Activated CD4-positive, alpha-beta T cell treated with anti-CD3 and anti-CD28 coated beads, Interleukin-2, amount 10 ng/mL, durations not matched to agents 7 days and 5 days (primary cell): ENCODE measurements around the gene PLA1A. TPM values are rescaled to one million over a fixed set of nuclear protein-coding genes. Genes with fewer than 3 reads are reported as not detected.
"Not testable (repeated sequence)": the region's sequence is repeated elsewhere in the genome, so short reads cannot be mapped to it uniquely, and the experiment has no call there.

Experiments
- CTCF ChIA-PET: fragments of 350-600 bp; sonication (Branson Sonifier 250); formaldehyde crosslinking; loops from one replicate; lab custom pipeline; 2021; ENCODE audit warnings: antibody characterized with exemption; lab: Charles Lee
- POLR2A ChIA-PET: fragments of 350-600 bp; sonication (Branson Sonifier 250); formaldehyde crosslinking; loops from one replicate; lab custom pipeline; 2021; ENCODE audit warnings: antibody characterized with exemption; lab: Charles Lee
- DNase-seq: peaks from one replicate; pipeline ENCODE4 v3.0.0-alpha.2; 2020
- H3K27ac Mint-ChIP-seq: one replicate; pipeline ENCODE4 v1.8.0; 2021; ENCODE audit warnings: mild to moderate bottlenecking, moderate library complexity, mixed read lengths
- H3K27me3 Mint-ChIP-seq: one replicate; pipeline ENCODE4 v1.8.0; 2021; ENCODE audit warnings: mixed read lengths
- H3K36me3 Mint-ChIP-seq: one replicate; pipeline ENCODE4 v1.8.0; 2021; ENCODE audit warnings: low read depth, mixed read lengths
- H3K4me1 Mint-ChIP-seq: one replicate; pipeline ENCODE4 v1.8.0; 2021; ENCODE audit warnings: mixed read lengths
- H3K4me3 Mint-ChIP-seq: one replicate; pipeline ENCODE4 v1.8.0; 2021; ENCODE audit warnings: mild to moderate bottlenecking, moderate library complexity, mixed read lengths
- H3K9me3 Mint-ChIP-seq: one replicate; pipeline ENCODE4 v1.8.0; 2021; ENCODE audit warnings: mixed read lengths
- total RNA-seq, 2 experiments: library from RNA; stranded (reverse); gene quantifications; one replicate each; pipeline ENCODE4 v1.2.3, GENCODE V29; 2021

PLA1A gene, protein sequence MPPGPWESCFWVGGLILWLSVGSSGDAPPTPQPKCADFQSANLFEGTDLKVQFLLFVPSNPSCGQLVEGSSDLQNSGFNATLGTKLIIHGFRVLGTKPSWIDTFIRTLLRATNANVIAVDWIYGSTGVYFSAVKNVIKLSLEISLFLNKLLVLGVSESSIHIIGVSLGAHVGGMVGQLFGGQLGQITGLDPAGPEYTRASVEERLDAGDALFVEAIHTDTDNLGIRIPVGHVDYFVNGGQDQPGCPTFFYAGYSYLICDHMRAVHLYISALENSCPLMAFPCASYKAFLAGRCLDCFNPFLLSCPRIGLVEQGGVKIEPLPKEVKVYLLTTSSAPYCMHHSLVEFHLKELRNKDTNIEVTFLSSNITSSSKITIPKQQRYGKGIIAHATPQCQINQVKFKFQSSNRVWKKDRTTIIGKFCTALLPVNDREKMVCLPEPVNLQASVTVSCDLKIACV
- total RNA-seq, result not detected

DNA sequence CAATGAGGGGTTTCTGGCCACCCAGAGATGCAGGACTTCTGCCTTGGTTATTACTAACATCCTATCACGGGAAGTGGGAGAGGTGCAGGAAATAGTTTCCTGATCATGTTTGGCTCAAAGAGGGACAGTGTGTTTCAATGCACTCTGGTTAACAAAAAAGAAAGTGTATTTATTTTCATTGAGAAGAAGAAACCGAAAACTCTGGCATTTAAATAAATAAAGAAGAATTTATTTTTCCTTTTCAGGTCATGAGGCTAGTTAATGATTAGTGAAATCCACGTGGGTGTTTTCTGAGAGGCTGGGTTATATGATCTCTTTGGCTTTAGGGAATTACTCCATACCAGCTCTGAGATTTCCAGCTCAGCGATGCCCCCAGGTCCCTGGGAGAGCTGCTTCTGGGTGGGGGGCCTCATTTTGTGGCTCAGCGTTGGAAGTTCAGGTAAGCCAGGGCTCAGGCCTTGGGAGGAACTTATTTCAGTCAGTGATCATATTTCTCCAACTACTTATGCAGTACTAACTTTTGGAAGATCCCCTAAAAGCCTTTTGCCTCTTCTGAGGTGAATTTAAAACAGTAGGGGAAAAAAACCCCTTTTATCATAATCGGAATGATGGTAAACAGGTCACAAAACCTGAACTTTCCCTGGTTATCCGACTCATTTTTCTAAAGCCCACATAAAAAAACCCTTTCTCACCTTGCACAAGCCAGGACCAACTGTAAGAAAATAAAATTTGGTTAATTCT, at the start of gene PLA1A:
PLA1A (plus strand) TSS at position 338 of the 741 bp plus-strand sequence; CDS start at position 367, 29 bp downstream.
- H3K4me1 Mint-ChIP-seq, result peaks cover 19% of the 10 kb centered on the region
- POLR2A ChIA-PET, result no interaction called here
- peaks cover 5% of the 10 kb centered on the region for H3K27me3 Mint-ChIP-seq
- no peaks in the 10 kb centered on the region for H3K9me3 Mint-ChIP-seq
- no peak within 1 kb of the TSS for H3K4me3 Mint-ChIP-seq
- H3K36me3 Mint-ChIP-seq, result no peaks in the 10 kb centered on the region
- CTCF ChIA-PET, result no interaction called here
- DNase-seq, result no peak
- no peak within 1 kb of the TSS for H3K27ac Mint-ChIP-seq

DNA sequence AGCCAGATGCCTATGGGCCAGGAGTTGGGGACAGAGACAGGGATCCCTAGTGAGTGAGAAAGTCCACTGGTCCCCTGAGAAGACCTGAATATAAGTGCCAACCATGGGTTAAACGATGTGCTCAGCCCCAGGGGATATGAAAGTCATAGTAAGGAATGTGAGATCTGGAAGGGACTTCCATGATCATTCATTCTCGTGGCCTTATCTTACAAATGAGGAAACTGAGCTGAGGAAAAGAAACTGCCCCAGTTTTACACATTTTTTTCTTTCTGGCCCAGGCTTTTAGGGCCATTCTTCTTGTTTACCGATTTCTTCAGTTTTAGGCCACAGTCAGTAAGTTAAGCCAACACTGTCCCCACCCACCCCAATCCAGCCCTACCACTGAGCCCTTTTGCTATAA, 49.3 kb upstream of the PLA1A start:
- H3K27me3 Mint-ChIP-seq, result no peaks in the 10 kb centered on the region
- H3K4me1 Mint-ChIP-seq, result peaks cover 6% of the 10 kb centered on the region
- no peak overlapping the region for H3K4me3 Mint-ChIP-seq
- ChIA-PET CTCF (interaction anchor here (0.6 to 0.7 kb wide), 2 partner anchors 20 to 365 kb away, joined by 3 to 5 read pairs; no protein-coding TSS in a partner anchor), POLR2A (no interaction called here)
- no peaks in the 10 kb centered on the region for H3K9me3 Mint-ChIP-seq
- H3K36me3 Mint-ChIP-seq, result peaks cover 1% of the 10 kb centered on the region
- DNase-seq, result no peak
- no peak overlapping the region for H3K27ac Mint-ChIP-seq

- no peaks in the 10 kb centered on the region for H3K36me3 Mint-ChIP-seq
- H3K27ac Mint-ChIP-seq, result no peak overlapping the region
- no peak for DNase-seq
- peaks cover 13% of the 10 kb centered on the region for H3K4me1 Mint-ChIP-seq
- ChIA-PET CTCF (interaction anchor here (1.3 to 1.6 kb wide), 2 partner anchors 25 to 131 kb away, joined by 3 to 4 read pairs; no protein-coding TSS in a partner anchor), POLR2A (no interaction called here)
- no peak overlapping the region for H3K4me3 Mint-ChIP-seq
- H3K27me3 Mint-ChIP-seq, result no peaks in the 10 kb centered on the region
- H3K9me3 Mint-ChIP-seq, result no peaks in the 10 kb centered on the region
Observed at GRCh38 chr3:119550192-119550910, 47.3 kb upstream of the PLA1A start.

DNA sequence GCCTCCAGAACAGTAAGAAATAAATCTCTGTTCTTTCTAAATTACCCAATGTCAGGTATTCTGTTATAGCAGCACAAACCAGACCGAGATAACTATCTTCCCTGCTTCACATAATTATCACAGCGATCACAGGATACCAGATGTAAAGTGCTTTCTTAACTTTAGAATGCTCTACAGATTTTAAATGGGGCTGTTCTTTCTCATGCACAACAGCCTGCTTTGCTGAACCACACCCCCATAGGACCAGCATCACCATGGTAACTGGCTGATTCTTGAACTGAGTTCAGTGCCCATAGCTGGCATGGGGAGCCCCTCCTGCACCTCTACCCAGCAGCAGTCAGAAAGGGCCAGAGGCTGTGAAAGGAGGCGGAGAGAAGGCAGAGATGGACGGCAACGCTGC, 46.1 kb upstream of the PLA1A start:
- Mint-ChIP-seq H3K27me3 (no peaks in the 10 kb centered on the region), H3K9me3 (no peaks in the 10 kb centered on the region), H3K27ac (no peak overlapping the region), H3K4me3 (no peak overlapping the region), H3K4me1 (peaks cover 25% of the 10 kb centered on the region), H3K36me3 (no peaks in the 10 kb centered on the region)
- POLR2A ChIA-PET, result no interaction called here
- CTCF ChIA-PET, result interaction anchor here (1.2 kb wide), 1 partner anchor 30 kb away, joined by 3 read pairs; no protein-coding TSS in a partner anchor
- no peak for DNase-seq

DNA sequence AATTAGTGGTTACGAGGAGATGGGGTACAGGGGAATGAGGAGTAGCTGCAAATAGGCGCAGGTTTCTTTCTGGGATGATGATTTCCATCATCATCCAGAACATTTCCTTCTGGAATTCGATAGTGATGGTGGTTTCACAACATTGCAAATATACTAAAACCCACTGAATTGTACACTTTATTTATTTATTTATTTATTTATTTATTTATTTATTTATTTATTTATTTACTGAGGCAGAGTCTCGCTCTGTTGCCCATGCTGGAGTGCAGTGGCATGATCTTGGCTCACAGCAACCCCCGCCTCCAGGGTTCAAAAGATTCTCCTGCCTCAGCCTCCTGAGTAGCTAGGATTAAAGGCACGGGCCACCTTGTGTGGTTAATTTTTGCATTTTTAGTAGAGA, 44.8 kb upstream of the PLA1A start:
- H3K36me3 Mint-ChIP-seq, H3K27ac Mint-ChIP-seq, H3K4me3 Mint-ChIP-seq, DNase-seq, H3K9me3 Mint-ChIP-seq, POLR2A ChIA-PET, H3K27me3 Mint-ChIP-seq: not testable (repeated sequence)
- CTCF ChIA-PET, result interaction anchor here (1.3 kb wide), 1 partner anchor 312 kb away, joined by 3 read pairs; the partner anchor contains the start of gene B4GALT4
- peaks cover 37% of the 10 kb centered on the region for H3K4me1 Mint-ChIP-seq

GRCh38 chr3:119553823-119554415, 43.8 kb upstream of the PLA1A start:
- CTCF ChIA-PET, result interaction anchor here (1.3 kb wide), 1 partner anchor 313 kb away, joined by 3 read pairs; the partner anchor contains the start of gene B4GALT4
- POLR2A ChIA-PET, result no interaction called here
- DNase-seq, result no peak
- no peak overlapping the region for H3K27ac Mint-ChIP-seq
- no peaks in the 10 kb centered on the region for H3K9me3 Mint-ChIP-seq
- peaks cover 9% of the 10 kb centered on the region for H3K36me3 Mint-ChIP-seq
- no peaks in the 10 kb centered on the region for H3K27me3 Mint-ChIP-seq
- H3K4me3 Mint-ChIP-seq, result no peak overlapping the region
- H3K4me1 Mint-ChIP-seq, result peaks cover 41% of the 10 kb centered on the region

GRCh38 chr3:119555309-119555735, 42.4 kb upstream of the PLA1A start:
- Mint-ChIP-seq H3K9me3 (no peaks in the 10 kb centered on the region), H3K4me3 (no peak overlapping the region), H3K27ac (no peak overlapping the region), H3K4me1 (peaks cover 51% of the 10 kb centered on the region), H3K36me3 (peaks cover 9% of the 10 kb centered on the region), H3K27me3 (no peaks in the 10 kb centered on the region)
- no peak for DNase-seq
- ChIA-PET CTCF (interaction anchor here (0.5 kb wide), 1 partner anchor 74 kb away, joined by 3 read pairs; no protein-coding TSS in a partner anchor), POLR2A (no interaction called here)

DNA sequence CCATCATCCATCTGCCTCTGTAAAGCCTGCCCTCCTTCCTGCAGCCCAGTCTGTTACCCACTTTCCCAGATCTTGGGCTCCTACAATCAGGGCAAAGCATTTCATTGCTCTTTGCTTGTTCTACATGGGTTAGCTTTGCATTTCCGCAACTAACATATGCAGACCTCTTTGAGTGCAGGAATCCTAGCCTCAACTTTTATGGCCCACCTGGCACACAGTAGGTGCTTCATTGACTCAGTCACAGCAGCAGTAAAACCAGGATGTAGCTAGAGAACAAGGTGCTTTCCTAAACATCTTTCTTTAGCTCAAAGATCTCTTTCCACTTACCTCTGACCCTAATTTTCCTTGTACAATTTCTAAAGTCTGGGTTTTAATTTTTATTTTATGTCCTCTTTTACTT, 41.8 kb upstream of the PLA1A start:
- CTCF ChIA-PET, result no interaction called here
- no peak for DNase-seq
- Mint-ChIP-seq H3K4me1 (peaks cover 52% of the 10 kb centered on the region), H3K27me3 (no peaks in the 10 kb centered on the region), H3K27ac (no peak overlapping the region), H3K4me3 (peak overlapping the region; percentile 5), H3K9me3 (no peaks in the 10 kb centered on the region), H3K36me3 (peaks cover 9% of the 10 kb centered on the region)
- POLR2A ChIA-PET, result no interaction called here

DNA sequence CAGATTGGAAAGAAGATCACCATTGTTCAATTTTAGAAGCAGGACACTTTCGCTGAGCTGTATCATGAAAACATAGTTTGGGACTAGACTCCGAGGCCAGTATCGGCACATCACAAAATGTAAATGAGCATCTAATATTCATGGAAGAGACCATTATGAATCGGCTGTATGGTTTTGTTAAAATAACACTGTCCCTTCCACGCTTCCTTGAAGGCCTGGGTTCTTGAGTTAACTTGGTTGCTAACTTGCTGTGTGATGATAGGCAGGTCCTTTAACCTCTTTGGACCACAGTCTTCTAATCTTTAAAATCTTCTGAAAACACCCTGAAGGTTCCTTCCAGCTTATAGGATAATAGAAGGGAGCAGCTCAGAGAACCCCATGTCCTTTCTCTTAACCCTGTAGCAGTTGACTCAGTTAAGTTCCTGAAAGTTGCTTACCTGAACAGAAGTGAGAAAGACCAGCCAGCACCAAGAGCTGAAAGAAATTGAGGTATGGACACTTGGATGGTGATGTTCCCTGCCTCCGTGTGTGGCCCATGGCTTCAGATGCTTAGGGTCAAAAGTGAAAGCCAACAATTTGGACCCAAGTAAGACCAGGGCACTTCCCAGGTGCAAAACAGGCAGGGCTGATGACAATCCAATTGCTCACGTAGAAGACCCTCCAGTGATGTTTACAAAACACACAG, 40.4 kb upstream of the PLA1A start:
- POLR2A ChIA-PET, result interaction anchor here (1.0 kb wide), 1 partner anchor 94 kb away, joined by 3 read pairs; the partner anchor contains the start of gene TMEM39A
- Mint-ChIP-seq H3K27ac (peak overlapping the region; percentile 82), H3K36me3 (peaks cover 9% of the 10 kb centered on the region), H3K9me3 (no peaks in the 10 kb centered on the region), H3K4me1 (peaks cover 54% of the 10 kb centered on the region), H3K4me3 (peak overlapping the region; percentile 73), H3K27me3 (no peaks in the 10 kb centered on the region)
- DNase-seq, result no peak
- CTCF ChIA-PET, result interaction anchor here (0.7 kb wide), 1 partner anchor 43 kb away, joined by 3 read pairs; no protein-coding TSS in a partner anchor

GRCh38 chr3:119557877-119558269, 39.8 kb upstream of the PLA1A start:
- Mint-ChIP-seq H3K27me3 (no peaks in the 10 kb centered on the region), H3K4me3 (peak overlapping the region; percentile 73), H3K36me3 (peaks cover 9% of the 10 kb centered on the region), H3K9me3 (no peaks in the 10 kb centered on the region), H3K4me1 (peaks cover 57% of the 10 kb centered on the region), H3K27ac (peak overlapping the region; percentile 82)
- CTCF ChIA-PET, result no interaction called here
- POLR2A ChIA-PET, result interaction anchor here (1.0 kb wide), 1 partner anchor 94 kb away, joined by 3 read pairs; the partner anchor contains the start of gene TMEM39A
- peak; percentile 41 for DNase-seq

DNA sequence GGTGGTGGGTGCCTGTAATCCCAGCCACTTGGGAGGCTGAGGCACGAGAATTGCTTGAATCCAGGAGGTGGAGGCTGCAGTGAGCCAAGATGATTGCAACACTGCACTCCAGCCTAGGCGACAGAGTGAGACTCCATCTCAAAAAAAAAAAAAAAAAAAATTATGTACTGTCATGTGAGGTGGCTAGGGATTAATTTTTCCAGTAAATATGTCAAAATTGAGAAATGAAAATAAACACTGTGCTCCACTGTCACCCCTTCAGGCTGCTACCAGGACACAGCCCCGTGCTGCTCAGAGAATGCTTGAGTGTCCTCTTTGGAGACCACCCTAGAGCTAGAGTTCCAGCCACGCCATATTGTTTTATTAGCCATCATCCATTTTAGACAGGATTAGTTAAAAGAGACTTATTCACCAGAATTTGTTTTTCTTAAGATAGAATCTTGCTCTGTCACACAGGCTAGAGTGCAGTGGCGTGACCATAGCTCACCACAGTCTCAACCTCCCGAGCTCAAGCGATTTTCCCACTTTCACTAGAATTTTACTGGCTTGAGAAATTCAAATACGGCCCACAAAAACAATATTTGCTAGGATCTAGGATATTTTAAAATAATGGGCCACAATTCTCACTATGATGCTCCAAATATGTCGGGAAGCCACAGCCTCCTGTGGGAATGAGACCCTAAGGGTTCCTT, 38.9 kb upstream of the PLA1A start:
- Mint-ChIP-seq H3K4me1 (peaks cover 58% of the 10 kb centered on the region), H3K36me3 (peaks cover 11% of the 10 kb centered on the region), H3K27me3 (no peaks in the 10 kb centered on the region), H3K9me3 (no peaks in the 10 kb centered on the region), H3K27ac (peak overlapping the region; percentile 42), H3K4me3 (peak overlapping the region; percentile 73)
- ChIA-PET POLR2A (no interaction called here), CTCF (interaction anchor here (0.8 to 2.0 kb wide), 4 partner anchors 41 to 96 kb away, joined by 3 to 9 read pairs (median 3); partner anchors contain the start of gene POGLUT1)
- no peak for DNase-seq
